Stimulated activated CD8-positive, alpha-beta memory T cell treated with anti-CD3 and anti-CD28 coated beads, Interleukin-15, amount 100 ng/mL, for 48 hours (primary cell): ENCODE data around the gene UBE2J2.

Source experiments
- DNase-seq, 2 donors: peaks; one replicate each; pipeline ENCODE4 v3.0.0-alpha.2; 2020; ENCODE audit warnings: low read depth in 2 of 2

Gene UBE2J2

GRCh38 chr1:1280782-1281481 is 7.3 kb upstream of the UBE2J2 start:
- DNase-seq, result no peak

- no peak for DNase-seq
Measured at GRCh38 chr1:1279028-1279427, 5.4 kb upstream of the UBE2J2 start.

- no peak for DNase-seq
Measured at GRCh38 chr1:1278620-1279019, 5.0 kb upstream of the UBE2J2 start.

- DNase-seq, result no peak
Measured at GRCh38 chr1:1275836-1276235, 2.2 kb upstream of the UBE2J2 start.

GRCh38 chr1:1274931-1275431 is 1.3 kb upstream of the UBE2J2 start:
- DNase-seq, result no peak

GRCh38 chr1:1274299-1274930 is 761 bp upstream of the UBE2J2 start:
- no peak for DNase-seq

GRCh38 chr1:1273209-1273511 is 494 bp downstream of the UBE2J2 start:
- DNase-seq, result no peak

GRCh38 chr1:1272341-1273208 is 1.1 kb downstream of the UBE2J2 start:
- DNase-seq, result no peak

GRCh38 chr1:1270813-1271212 is 2.8 kb downstream of the UBE2J2 start:
- no peak for DNase-seq

- no peak for DNase-seq
Measured at GRCh38 chr1:1268284-1268682, 5.4 kb downstream of the UBE2J2 start.

- DNase-seq, result no peak
Measured at GRCh38 chr1:1267488-1268283, 6.0 kb downstream of the UBE2J2 start.

GRCh38 chr1:1264868-1265272 is 8.8 kb downstream of the UBE2J2 start:
- DNase-seq, result no peak

GRCh38 chr1:1264026-1264425 is 9.6 kb downstream of the UBE2J2 start:
- no peak for DNase-seq

- no peak for DNase-seq
Measured at GRCh38 chr1:1262758-1263157, 10.9 kb downstream of the UBE2J2 start.

- DNase-seq, result no peak
Measured at GRCh38 chr1:1262071-1262470, 11.6 kb downstream of the UBE2J2 start.

GRCh38 chr1:1260843-1261560 is 12.7 kb downstream of the UBE2J2 start:
- no peak for DNase-seq

GRCh38 chr1:1259951-1260600 is 13.6 kb downstream of the UBE2J2 start:
- no peak for DNase-seq

- DNase-seq, result no peak
Measured at GRCh38 chr1:1259540-1259939, 14.1 kb downstream of the UBE2J2 start.

- DNase-seq, result no peak
Measured at GRCh38 chr1:1259119-1259488, 14.6 kb downstream of the UBE2J2 start.

GRCh38 chr1:1256956-1257871 is 16.4 kb downstream of the UBE2J2 start:
- no peak for DNase-seq
